K562 (cell line): ENCODE results near the gene ORAI1. TPM values are rescaled to one million over a fixed set of nuclear protein-coding genes. Genes with fewer than 3 reads are reported as not detected.

ENCODE experiments used
- ATAC-seq: fragments of 200-7000 bp; cut with Tn5 transposase; 3 replicates; pipeline ENCODE4 v1.9.1; 2020; ENCODE audit warnings: moderate library complexity
- BruUV-seq: library from RNA; stranded (reverse); fragments of 400-500 nt; replicated peaks from 2 replicates; lab custom pipeline; 2021; lab: Mats Ljungman, UMichigan
- CTCF ChIA-PET: fragments of 300-600 bp; formaldehyde crosslinking; extraction: SDS; loops from one replicate; lab custom pipeline; 2021; ENCODE audit warnings: low intra/inter-chr PET ratio; lab: Yijun Ruan, JAX
- POLR2A ChIA-PET: fragments of 300-600, 350-650 bp; sonication (Branson Sonifier 250); formaldehyde crosslinking; extraction: SDS; loops from one replicate; lab custom pipeline; 2021; ENCODE audit warnings: antibody characterized with exemption, inconsistent platforms; lab: Yijun Ruan, JAX
- DNase-seq, 4 experiments: peaks; one replicate each; pipeline versions ENCODE4 v3.0.0 to v3.0.0-alpha.2; 2011 to 2018; ENCODE audit warnings: low spot score in 3 of 4, mixed read lengths in 3 of 4; ENCODE audit errors: extremely low read depth in 1 of 4
- FAIRE-seq: peaks from 2 replicates; lab custom pipeline; 2011; peaks lifted over from hg19 to GRCh38; lab: Jason Lieb, UNC
- H2AFZ ChIP-seq: 2 replicates; pipeline ENCODE4 v1.6.0; 2011; ENCODE audit warnings: low read depth, low read length, control low read depth, inconsistent platforms
- H3K27ac ChIP-seq: fragments of 200-600 bp; 3 replicates; pipeline ENCODE4 v1.8.0; 2011; ENCODE audit warnings: low read depth, mild to moderate bottlenecking, control low read depth, inconsistent platforms, low read length, moderate library complexity, mixed read lengths; ENCODE audit errors: extremely low read depth
- H3K27me3 ChIP-seq, 2 experiments: fragments of 300-600 bp in 1 of 2; 2 replicates in 1 of 2; 3 replicates in 1 of 2; pipeline versions ENCODE4 v1.6.0 to v1.8.0; 2011; ENCODE audit warnings: inconsistent platforms in 2 of 2, low read length in 2 of 2, mild to moderate bottlenecking in 1 of 2, mixed read lengths in 1 of 2, moderate library complexity in 1 of 2; ENCODE audit not compliant: control insufficient read depth in 2 of 2, insufficient read depth in 2 of 2
- H3K36me3 ChIP-seq: fragments of 300-600 bp; 3 replicates; pipeline ENCODE4 v1.8.0; 2011; ENCODE audit warnings: mild to moderate bottlenecking, low read length, inconsistent platforms; ENCODE audit not compliant: control insufficient read depth, insufficient read depth
- H3K4me1 ChIP-seq, 2 experiments: fragments of 200-600 bp in 1 of 2; replicated peaks in 1 of 2; 2 replicates in 1 of 2; 3 replicates in 1 of 2; pipeline versions ENCODE4 v1.5.1 to v1.8.0; 2011; ENCODE audit warnings: inconsistent platforms in 2 of 2, low read length in 2 of 2, mild to moderate bottlenecking in 1 of 2, mixed read lengths in 1 of 2, moderate library complexity in 1 of 2; ENCODE audit not compliant: control insufficient read depth in 2 of 2, insufficient read depth in 2 of 2
- H3K4me2 ChIP-seq: 2 replicates; pipeline ENCODE4 v1.6.1; 2011; ENCODE audit warnings: low read length, control low read depth, inconsistent platforms, mixed read lengths; ENCODE audit not compliant: insufficient read depth
- H3K4me3 ChIP-seq: fragments of 200-600 bp; sonication (generic), shearing (Covaris generic); 2 replicates; pipeline ENCODE4 v1.5.1; 2016; ENCODE audit warnings: control low read depth, inconsistent platforms
- H3K79me2 ChIP-seq: fragments of 200-600 bp; 3 replicates; pipeline ENCODE4 v1.8.0; 2011; ENCODE audit warnings: low read length, inconsistent platforms; ENCODE audit not compliant: control insufficient read depth, insufficient read depth
- H3K9ac ChIP-seq, 2 experiments: 2 replicates each; pipeline versions ENCODE4 v1.6.0 to v1.6.1; 2011; ENCODE audit warnings: low read depth in 2 of 2, low read length in 2 of 2, control low read depth in 1 of 2, inconsistent platforms in 1 of 2, mild to moderate bottlenecking in 1 of 2, mixed read lengths in 1 of 2; ENCODE audit not compliant: insufficient read depth in 1 of 2
- H3K9me1 ChIP-seq: one replicate; pipeline ENCODE4 v1.6.0; 2011; ENCODE audit warnings: inconsistent platforms, mild to moderate bottlenecking, low read length, moderate library complexity; ENCODE audit not compliant: control insufficient read depth, insufficient read depth
- H3K9me3 ChIP-seq: replicated peaks from 2 replicates; pipeline ENCODE4 v1.5.1; 2011; ENCODE audit warnings: low read depth, low read length, inconsistent platforms; ENCODE audit not compliant: control insufficient read depth, insufficient read depth
- H4K20me1 ChIP-seq: replicated peaks from 2 replicates; pipeline ENCODE4 v1.6.1; 2011; ENCODE audit warnings: low read length, inconsistent platforms, mixed read lengths; ENCODE audit not compliant: control insufficient read depth, insufficient read depth
- JUND ChIP-seq, 2 experiments: IDR thresholded peaks; 2 replicates in 1 of 2; 3 replicates in 1 of 2; pipeline ENCODE4 v1.6.1; 2011; ENCODE audit warnings: borderline replicate concordance in 2 of 2, low read depth in 2 of 2, low read length in 2 of 2, improper control_type of control experiment in 1 of 2, missing biosample characterization in 1 of 2, missing genetic modification characterization in 1 of 2, missing genetic modification reagents in 1 of 2
- NFATC3 ChIP-seq: fragments of 450-650 bp; IDR thresholded peaks from 2 replicates; pipeline ENCODE4 v1.6.1; 2017; ENCODE audit warnings: mild to moderate bottlenecking
- RBFOX2 ChIP-seq: fragments of 200-400 bp; formaldehyde crosslinking; IDR thresholded peaks from 2 replicates; pipeline ENCODE4 v1.6.1; 2017; ENCODE audit warnings: low read depth, mild to moderate bottlenecking, low read length, moderate library complexity
- SPI1 ChIP-seq: IDR thresholded peaks from 2 replicates; pipeline ENCODE4 v1.6.1; 2011; ENCODE audit warnings: low read depth, low read length, control low read depth, borderline replicate concordance
- ZNF124 ChIP-seq: sonication (generic); formaldehyde crosslinking; IDR thresholded peaks from 2 replicates; pipeline ENCODE4 v1.8.1; 2022; ENCODE audit warnings: missing genetic modification reagents
- ZNF134 ChIP-seq: fragments of 250-450 bp; sonication (Bioruptor Pico); conservative IDR thresholded peaks from 2 replicates; pipeline ENCODE4 v1.4.0; 2020
- WGBS: fragments of 100-300 bp; shearing (Covaris generic); methylation state at CpG from one replicate; pipeline ENCODE4 v1.1.6; 2016; ENCODE audit warnings: low coverage, mixed read lengths; ENCODE audit not compliant: insufficient coverage; ENCODE audit errors: missing lambda C conversion rate; 5-methylcytosine and 5-hydroxymethylcytosine counted together
- in situ Hi-C: fragments of 300-500 bp; cut with MboI; formaldehyde crosslinking; loops from 4 replicates; pipeline ENCODE4 v1.15.0; 2018; ENCODE audit warnings: inconsistent platforms, mixed read lengths
- intact Hi-C: fragments of 100-400 bp; cut with micrococcal nuclease; formaldehyde crosslinking; loops from 2 replicates; pipeline ENCODE4 v1.14.2; 2022
- polyA plus RNA-seq, 8 experiments: library from polyadenylated mRNA; depleted of rRNA in 4 of 8; stranded (reverse) in 5 of 8; unstranded in 3 of 8; fragments of >200 nt; fragmentation: Nextera tagmentation in 2 of 8; fragmentation: Illumina TruSeq in 1 of 8; extraction: Ambion mirVana in 2 of 8; extraction: Trizol in 1 of 8; gene quantifications; 2 replicates each; pipeline versions ENCODE4 v1.2.1 to v1.2.3, GENCODE V29; 2011 to 2014; ENCODE audit warnings: inconsistent platforms in 1 of 8, missing spikeins in 1 of 8
- total RNA-seq, 7 experiments: library from RNA; depleted of rRNA in 6 of 7; stranded (reverse); fragments of >200 nt in 6 of 7; fragmentation: Illumina TruSeq in 2 of 7; extraction: Trizol in 2 of 7; gene quantifications; 2 replicates each; pipeline versions ENCODE4 v1.2.1 to v1.2.3, GENCODE V29; 2011 to 2021; ENCODE audit warnings: low replicate concordance in 1 of 7
- TF ChIP-seq, protein P1 (sequence below): fragments of 250-450 bp; sonication (Bioruptor Pico); IDR thresholded peaks from 2 replicates; pipeline ENCODE4 v1.5.0; 2020; ENCODE audit warnings: mild to moderate bottlenecking
- TF ChIP-seq, protein P2 (sequence below): sonication (generic); formaldehyde crosslinking; IDR thresholded peaks from 2 replicates; pipeline ENCODE4 v1.8.1; 2023; ENCODE audit warnings: mild to moderate bottlenecking, missing genetic modification reagents

ORAI1 gene
- total and polyA plus RNA-seq, 9 of the 15 experiments (the other 6 are each of a cell fraction or from before 2014, with no cell fraction given): 2.6 to 23.8 (median 9.3) TPM

DNA sequence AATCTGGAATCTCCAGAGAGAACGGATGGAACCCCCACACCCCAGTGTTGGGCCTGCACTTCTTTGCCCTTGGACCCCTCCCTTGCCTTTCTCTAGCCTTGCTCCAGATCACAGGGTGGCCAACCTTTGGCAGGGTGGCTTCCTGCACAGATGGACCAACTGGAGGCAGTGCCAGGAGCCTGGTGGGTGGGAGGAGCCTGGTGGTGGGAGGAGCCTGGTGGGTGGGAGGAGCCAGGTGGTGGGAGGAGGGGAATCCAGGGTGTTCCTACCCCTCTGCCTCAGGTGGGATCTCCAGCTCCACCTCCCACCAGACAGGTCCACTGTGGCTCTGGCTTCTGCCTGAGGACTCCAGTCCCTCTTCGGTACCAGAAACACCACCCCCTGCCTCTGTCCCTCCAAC lies 15.0 kb upstream of the ORAI1 start:
- no peak for FAIRE-seq
- ATAC-seq: peak; percentile 94
- 0 out of 4 replicates have a peak overlapping the region, but pooled peaks of 1 of the 2 experiments have one; percentile 54 for H3K9ac ChIP-seq
- no peak overlapping the region for H3K4me2 ChIP-seq
- TF ChIP-seq, protein P1, sequence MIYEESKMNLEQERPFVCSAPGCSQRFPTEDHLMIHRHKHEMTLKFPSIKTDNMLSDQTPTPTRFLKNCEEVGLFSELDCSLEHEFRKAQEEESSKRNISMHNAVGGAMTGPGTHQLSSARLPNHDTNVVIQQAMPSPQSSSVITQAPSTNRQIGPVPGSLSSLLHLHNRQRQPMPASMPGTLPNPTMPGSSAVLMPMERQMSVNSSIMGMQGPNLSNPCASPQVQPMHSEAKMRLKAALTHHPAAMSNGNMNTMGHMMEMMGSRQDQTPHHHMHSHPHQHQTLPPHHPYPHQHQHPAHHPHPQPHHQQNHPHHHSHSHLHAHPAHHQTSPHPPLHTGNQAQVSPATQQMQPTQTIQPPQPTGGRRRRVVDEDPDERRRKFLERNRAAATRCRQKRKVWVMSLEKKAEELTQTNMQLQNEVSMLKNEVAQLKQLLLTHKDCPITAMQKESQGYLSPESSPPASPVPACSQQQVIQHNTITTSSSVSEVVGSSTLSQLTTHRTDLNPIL: no peak
- TF ChIP-seq ZNF124: no peak
- H3K79me2 ChIP-seq: no peaks in the 10 kb centered on the region
- no peaks in the 10 kb centered on the region; a peak in 1 of 5 replicates for H3K27me3 ChIP-seq
- H3K4me1 ChIP-seq: peaks cover 0 to 6% of the 10 kb centered on the region in 2 experiments; a peak in 2 of 5 replicates
- H2AFZ ChIP-seq: peak overlapping the region; percentile 67; the same call in 1 of the 2 replicates
- H3K9me1 ChIP-seq: no peaks in the 10 kb centered on the region
- no TSS peak for BruUV-seq
- no peaks in the 10 kb centered on the region for H4K20me1 ChIP-seq
- ChIA-PET CTCF (no interaction called here), POLR2A (interaction anchor here (0.8 to 2.4 kb wide), 4 partner anchors 9 to 32 kb away, joined by 3 to 5 read pairs (median 4); partner anchors contain the start of gene ORAI1)
- WGBS: 67% methylated on average over 2 of the region's 2 CpGs
- no peak overlapping the region for H3K4me3 ChIP-seq
- peak in 3 of 4 experiments; percentile 65 to 84 (median 79) for DNase-seq
- intact Hi-C loops: no loop called here
- in situ Hi-C loops: no loop called here
- no peaks in the 10 kb centered on the region for H3K36me3 ChIP-seq
- no peak overlapping the region; the same call in 2 of the 3 replicates for H3K27ac ChIP-seq
- H3K9me3 ChIP-seq: no peaks in the 10 kb centered on the region

DNA sequence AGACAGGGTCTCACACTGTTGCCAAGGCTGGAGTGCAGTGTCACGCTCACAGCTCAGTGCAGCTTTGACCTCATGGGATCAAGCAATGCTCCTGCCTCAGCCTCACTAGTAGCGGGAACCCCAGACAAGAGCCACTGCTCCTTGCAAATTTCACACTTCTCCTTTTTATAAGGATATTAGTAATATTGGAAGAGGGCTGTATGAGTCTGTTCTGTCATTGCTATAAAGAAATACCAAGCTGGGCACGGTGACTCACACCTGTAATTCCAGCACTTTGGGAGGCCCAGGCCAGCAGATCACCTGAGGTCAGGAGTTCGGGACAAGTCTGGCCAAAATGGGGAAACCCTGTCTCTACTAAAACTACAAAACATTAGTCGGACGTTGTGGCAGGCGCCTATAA lies 12.9 kb upstream of the ORAI1 start:
- FAIRE-seq (no peak), ATAC-seq (no peak)
- CTCF ChIA-PET: no interaction called here
- H3K4me3 ChIP-seq: no peak overlapping the region
- peak overlapping the region in 1 of 2 experiments; percentile 64; a peak in 2 of 4 replicates for H3K9ac ChIP-seq
- POLR2A ChIA-PET: no interaction called here
- H3K27ac ChIP-seq: no peak overlapping the region
- H3K27me3 ChIP-seq: no peaks in the 10 kb centered on the region
- no peak overlapping the region for H2AFZ ChIP-seq
- TF ChIP-seq ZNF134 (no peak), JUND (IDR thresholded peaks at IDR 0.05; ENCODE audit: borderline replicate concordance, low read depth, low read length) (no peak), JUND (tag; IDR thresholded peaks at IDR 0.05; ENCODE audit: borderline replicate concordance, low read depth, low read length) (no peak), NFATC3 (no peak), SPI1 (0 out of 2 replicates have a peak, but pooled peaks have one; percentile 10), RBFOX2 (no peak)
- TF ChIP-seq, protein P2, sequence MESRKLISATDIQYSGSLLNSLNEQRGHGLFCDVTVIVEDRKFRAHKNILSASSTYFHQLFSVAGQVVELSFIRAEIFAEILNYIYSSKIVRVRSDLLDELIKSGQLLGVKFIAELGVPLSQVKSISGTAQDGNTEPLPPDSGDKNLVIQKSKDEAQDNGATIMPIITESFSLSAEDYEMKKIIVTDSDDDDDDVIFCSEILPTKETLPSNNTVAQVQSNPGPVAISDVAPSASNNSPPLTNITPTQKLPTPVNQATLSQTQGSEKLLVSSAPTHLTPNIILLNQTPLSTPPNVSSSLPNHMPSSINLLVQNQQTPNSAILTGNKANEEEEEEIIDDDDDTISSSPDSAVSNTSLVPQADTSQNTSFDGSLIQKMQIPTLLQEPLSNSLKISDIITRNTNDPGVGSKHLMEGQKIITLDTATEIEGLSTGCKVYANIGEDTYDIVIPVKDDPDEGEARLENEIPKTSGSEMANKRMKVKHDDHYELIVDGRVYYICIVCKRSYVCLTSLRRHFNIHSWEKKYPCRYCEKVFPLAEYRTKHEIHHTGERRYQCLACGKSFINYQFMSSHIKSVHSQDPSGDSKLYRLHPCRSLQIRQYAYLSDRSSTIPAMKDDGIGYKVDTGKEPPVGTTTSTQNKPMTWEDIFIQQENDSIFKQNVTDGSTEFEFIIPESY (CRISPR knock-in tag): peak; percentile 33; the same call in 1 of the 2 replicates
- TF ChIP-seq, all 486 proteins: peak for 2
- Histone ChIP-seq H3K9me3 (no peaks in the 10 kb centered on the region), H3K9me1 (no peaks in the 10 kb centered on the region), H3K4me2 (no peak overlapping the region), H3K36me3 (no peaks in the 10 kb centered on the region), H4K20me1 (no peaks in the 10 kb centered on the region), H3K79me2 (no peaks in the 10 kb centered on the region), H3K4me1 (peaks cover 0 to 6% of the 10 kb centered on the region in 2 experiments; a peak in 2 of 5 replicates)
- in situ Hi-C loops: no loop called here
- intact Hi-C loops: no loop called here
- BruUV-seq: no TSS peak
- 68% methylated on average over 7 of the region's 7 CpGs for WGBS
- no peak for DNase-seq
